GM21381 (cell line): ENCODE measurements around the gene CEACAM8.
"Not testable (repeated sequence)": the region's sequence is repeated elsewhere in the genome, so short reads cannot be mapped to it uniquely, and the experiment has no call there.

ENCODE experiments used
- ATAC-seq: cut with Tn5 transposase; IDR thresholded peaks from one replicate; pipeline ENCODE4 v1.9.1; 2021; ENCODE audit warnings: mild to moderate bottlenecking, moderate library complexity; ENCODE audit not compliant: unreplicated experiment

The CEACAM8 gene

DNA sequence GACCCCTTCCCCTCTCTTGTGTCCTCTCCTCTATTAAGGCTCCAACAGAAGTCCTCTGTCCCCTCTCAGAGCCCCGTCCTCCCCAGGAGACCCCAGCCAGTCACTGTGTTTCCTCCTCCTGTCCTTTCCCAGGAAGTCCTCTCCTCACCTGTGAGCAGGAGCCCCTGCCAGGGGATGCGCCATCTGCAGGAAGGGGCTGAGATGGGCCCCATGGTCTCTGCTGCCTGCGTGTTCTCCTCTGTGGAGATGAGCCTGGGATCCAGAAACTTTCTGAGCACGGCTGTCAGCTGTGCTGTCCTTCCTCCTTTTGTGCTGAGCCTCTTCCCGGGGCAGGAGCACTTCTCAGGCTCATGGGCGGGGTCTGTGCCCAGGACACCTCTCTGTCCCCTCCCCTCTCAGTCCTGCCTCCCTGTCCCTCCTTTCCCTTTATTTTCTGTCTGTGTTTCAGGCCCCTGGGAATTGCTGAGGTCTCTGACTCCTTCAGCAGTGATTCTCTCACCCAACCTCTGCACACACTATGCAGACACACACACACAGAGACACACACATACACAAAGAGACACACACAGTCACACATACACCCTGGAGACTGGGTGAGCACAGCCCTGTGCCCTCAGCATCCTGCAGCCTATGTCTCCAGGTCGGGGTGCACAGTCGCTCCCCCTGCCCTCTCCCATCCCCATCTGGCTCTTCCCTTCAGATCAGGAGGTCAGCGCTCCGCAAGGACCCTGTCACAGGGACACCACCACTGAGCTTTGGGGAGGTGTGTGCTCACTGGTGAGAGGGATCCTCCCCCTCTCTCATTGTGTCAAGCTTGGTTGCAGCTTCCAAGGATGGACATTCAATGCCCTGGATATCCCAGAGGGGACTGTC is at the start of gene CEACAM8:
Gene CEACAM8 (minus strand): TSS at position 308 of the 873 bp plus-strand sequence. CDS start 96 bp downstream, at position 212.
- no peak for ATAC-seq

DNA sequence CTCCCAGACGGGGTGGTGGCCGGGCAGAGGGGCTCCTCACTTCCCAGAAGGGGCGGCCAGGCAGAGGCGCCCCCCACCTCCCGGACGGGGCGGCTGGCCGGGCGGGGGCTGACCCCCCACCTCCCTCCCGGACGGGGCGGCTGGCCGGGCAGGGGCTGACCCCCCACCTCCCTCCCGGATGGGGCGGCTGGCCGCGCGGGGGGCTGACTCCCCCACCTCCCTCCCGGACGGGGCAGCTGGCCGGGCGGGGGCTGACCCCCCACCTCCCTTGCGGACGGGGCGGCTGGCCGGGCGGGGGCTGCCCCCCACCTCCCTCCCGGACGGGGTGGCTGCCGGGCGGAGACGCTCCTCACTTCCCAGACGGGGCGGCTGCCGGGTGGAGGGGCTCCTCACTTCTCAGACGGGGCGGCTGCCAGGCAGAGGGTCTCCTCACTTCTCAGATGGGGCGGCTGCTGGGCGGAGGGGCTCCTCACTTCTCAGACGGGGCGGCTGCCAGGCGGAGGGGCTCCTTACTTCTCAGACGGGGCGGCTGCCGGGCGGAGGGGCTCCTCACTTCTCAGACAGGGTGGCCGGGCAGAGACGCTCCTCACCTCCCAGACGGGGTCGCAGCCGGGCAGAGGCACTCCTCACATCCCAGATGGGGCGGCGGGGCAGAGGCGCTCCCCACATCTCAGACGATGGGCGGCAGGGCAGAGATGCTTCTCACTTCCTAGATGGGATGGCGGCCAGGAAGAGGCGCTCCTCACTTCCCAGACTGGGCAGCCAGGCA is 44.8 kb upstream of the CEACAM8 start:
- ATAC-seq: not testable (repeated sequence)

DNA sequence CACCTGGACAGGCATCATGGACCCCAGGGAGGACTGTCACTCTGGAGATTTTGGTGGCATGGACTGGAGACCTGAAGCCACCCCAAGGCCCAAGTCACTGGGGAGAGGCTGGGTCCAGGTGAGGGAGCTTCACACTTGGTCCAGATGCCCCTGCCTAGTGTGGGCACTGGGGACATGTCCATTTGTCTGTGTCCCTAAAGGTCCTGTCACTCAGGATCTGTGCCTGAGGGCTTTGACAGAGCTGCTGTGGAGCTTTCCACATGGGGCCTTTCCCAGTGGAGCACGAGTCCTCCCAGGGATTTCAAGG is 40.5 kb upstream of the CEACAM8 start:
- ATAC-seq: no peak

DNA sequence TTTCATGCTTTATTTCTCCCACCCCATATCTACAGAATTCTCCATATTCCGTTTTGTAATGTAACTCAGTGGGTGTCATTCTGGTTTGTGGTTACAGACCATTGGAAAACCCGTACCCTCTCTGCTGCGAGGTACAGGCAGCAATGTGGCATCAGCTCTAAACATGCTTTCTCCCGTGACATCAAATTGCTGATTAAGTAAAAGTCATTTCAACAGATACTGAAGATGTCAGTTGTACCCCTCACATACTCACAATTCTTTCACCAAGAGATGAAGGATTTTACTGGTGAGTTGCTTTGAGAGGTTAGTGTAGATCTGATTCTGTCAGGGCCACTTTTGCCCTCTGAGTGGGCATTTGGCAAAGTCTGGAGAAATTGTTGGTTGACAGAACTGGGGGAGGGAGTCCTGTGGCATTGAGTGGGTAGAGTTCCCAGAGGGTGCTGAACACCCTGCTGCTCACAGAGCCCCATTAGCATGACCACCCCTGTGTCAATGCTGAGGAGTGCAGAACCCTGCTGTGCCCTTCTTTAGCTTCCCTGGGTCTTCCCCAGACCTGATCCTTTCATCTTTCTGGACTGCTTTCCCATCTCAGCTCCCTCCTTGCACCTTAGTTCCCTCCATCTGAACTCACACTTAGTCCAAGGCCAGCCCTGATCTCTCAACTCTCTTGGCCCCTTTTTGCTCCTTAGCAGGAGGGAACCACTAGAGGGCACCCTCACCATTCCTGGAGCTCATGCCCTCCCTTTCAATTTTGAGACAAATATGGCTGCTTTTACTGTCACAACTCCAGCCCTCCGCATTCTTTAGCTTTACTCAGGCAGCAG is 39.9 kb upstream of the CEACAM8 start:
- ATAC-seq: no peak

DNA sequence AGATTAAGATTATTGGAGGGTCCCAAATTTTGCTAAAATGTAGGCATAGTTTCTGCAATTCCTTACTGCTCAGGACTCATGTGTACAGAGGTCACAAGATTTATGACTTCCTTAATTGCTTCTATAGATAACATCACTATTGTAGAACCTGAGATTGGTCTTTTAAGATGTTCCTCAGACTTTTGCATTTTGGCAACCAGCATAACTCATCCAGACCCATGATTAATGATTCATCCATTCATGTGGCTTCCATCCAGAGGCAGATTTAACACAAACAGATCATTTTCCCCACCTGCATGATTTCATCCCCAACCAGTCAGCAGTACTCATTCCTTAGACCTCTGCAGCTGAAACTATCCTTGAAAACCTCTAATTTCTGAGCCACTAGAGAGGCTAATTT is 34.5 kb upstream of the CEACAM8 start:
- no peak for ATAC-seq

- ATAC-seq: no peak
Observed at GRCh38 chr19:42628411-42629140, 33.9 kb upstream of the CEACAM8 start.

GRCh38 chr19:42627916-42628315 is 33.2 kb upstream of the CEACAM8 start:
- no peak for ATAC-seq

- no peak for ATAC-seq
Observed at GRCh38 chr19:42626181-42626580, 31.5 kb upstream of the CEACAM8 start.

DNA sequence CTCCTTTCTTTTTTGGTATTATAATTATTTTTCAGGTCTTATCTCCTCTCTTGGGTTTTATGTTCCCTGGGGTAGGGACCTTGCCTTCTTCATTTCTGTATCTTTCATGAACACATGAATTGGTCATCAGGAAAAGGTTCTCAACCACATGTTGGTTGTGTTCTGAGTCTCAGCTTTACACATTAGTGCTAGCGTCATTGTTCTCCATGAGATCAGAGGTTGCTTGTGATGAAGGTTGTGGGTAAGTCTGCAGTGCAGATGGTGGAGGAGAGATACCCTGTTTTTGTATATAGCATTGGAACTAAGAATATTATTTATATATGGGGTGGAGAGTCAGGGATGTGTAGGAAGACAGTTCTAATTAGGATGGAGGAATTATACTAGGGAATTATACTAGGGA is 24.5 kb upstream of the CEACAM8 start:
- ATAC-seq: no peak

DNA sequence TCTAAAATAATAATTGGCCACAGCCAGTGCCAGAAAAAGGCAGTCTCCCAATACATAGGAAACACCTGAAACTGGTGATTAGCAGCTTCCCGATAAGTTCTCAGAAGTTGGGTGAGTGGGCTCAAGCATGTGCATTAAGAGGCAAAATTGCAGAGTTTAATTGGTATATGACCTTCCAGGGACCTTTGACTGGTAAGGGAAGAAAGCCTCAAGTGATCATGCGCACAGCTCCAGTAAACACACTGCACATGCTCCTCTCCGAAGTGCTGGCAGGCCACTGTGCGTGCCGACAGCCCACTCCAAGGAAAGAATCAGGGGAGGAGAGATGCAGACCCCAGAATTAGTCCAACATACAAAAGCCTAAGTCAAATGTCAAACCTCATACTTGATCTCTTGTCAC is 18.9 kb upstream of the CEACAM8 start:
- ATAC-seq: no peak

DNA sequence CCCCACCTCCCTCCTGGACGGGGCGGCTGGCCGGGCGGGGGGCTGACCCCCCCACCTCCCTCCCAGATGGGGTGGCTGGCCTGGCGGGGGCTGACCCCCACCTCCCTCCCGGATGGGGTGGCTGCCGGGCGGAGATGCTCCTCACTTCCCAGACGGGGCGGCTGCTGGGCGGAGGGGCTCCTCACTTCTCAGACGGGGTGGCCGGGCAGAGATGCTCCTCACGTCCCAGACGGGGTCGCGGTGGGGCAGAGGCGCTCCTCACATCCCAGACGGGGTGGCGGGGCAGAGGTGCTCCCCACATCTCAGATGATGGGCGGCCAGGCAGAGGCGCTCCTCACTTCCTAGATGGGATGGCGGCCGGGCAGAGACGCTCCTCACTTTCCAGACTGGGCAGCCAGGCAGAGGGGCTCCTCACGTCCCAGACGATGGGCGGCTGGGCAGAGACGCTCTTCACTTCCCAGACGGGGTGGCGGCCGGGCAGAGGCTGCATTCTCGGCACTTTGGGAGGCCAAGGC is 15.7 kb upstream of the CEACAM8 start:
- not testable (repeated sequence) for ATAC-seq

DNA sequence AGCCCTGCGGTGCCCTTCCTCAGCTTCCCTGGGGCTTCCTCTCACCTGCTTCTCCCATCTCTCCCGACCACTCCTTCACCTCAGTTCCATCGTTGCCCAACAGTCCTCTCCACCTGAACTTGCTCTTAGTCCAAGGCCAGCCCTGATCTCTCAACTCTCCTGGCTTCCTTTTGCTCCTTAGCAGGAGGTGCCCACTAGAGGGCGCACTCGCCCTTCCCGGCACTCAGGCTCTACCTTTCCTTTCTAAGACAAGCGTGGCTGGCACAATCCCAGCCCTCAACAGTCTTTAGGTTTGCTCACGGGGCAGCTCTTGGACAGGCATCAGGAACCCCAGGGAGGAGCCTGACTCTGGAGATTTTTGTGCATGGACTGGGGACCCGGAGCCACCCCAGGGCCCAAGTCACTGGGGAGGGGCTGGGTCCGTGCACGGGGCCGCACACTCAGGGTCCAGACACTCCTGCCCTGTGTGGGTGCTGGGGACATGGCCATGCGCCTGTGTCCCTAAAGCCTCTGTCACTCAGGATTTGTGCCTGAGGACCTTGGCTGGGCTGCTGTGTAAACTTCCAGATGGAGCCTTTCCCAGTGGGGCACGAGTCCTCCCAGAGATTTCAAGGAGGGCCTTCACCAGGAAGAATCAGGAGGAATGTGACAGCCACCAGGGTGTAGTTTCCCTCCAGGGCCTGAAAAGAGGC is 12.1 kb upstream of the CEACAM8 start:
- no peak for ATAC-seq

GRCh38 chr19:42601811-42602443 is 7.2 kb upstream of the CEACAM8 start:
- no peak for ATAC-seq

DNA sequence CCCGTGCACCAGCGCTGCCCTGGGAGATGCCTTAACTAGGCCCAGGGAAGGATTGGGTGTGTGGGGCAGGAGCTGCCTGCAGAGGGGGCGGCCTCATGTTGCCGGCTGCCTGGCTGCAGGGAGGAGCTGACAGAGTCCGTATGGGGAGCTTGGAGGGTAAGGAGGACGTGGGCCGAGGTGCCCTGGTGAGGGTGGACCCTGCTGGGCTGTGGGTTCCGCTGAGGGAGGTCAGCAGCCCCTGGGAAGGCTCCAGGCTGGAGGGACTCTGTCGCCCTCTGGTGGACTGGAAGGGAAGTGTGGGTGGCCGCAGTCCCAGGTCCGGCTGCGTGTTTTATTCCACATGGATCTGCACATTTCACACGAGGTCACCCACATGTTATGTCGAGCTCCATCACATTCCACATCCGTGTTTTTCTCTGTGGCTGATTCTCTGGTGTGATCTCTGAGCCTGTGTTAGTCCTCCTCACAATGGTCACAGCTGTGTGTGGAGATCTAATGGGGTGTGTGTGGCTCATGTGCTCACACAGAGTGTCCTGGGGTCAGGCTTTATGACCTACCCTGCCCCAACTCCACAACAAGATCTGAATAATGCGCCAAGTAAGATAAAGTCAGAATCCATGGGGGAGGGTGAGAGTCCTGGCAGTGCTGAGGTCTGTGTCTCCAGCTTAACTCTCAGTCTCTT is 1.8 kb upstream of the CEACAM8 start:
- no peak for ATAC-seq

- ATAC-seq: no peak
Observed at GRCh38 chr19:42595550-42596172, 937 bp upstream of the CEACAM8 start.

DNA sequence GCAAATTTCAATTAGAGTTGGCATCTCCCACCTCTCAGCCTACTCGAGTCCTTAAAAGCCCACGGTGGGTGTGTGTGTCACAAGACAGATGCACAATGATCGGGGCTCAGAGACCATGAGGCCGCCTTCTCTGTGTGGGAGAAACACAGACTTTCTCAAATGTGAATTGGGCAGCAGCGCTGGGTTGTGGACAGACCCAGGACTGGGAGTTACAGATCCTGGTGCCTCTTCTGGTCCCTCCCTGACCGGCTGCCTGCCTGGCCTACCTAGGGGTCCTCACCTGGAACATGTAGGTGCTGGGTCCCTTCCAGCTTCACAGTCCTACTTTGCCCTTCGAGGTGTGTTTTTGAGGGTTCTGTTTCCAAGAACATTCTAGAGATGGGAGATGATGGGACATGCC is 4.9 kb downstream of the CEACAM8 start:
- no peak for ATAC-seq

- no peak for ATAC-seq
Observed at GRCh38 chr19:42584466-42584865, 10.3 kb downstream of the CEACAM8 start.

GRCh38 chr19:42577016-42577415 is 17.7 kb downstream of the CEACAM8 start:
- no peak for ATAC-seq
